B cell (primary cell): Measurements from ENCODE around the gene TRIM47.

ENCODE experiments used
- CTCF ChIP-seq: fragments of 200-600 bp; IDR thresholded peaks from one replicate; pipeline ENCODE4 v1.8.0; 2022; ENCODE audit warnings: antibody characterized with exemption, mild to moderate bottlenecking
- EZH2 ChIP-seq: IDR thresholded peaks from 2 replicates; pipeline ENCODE4 v1.6.1; 2012; ENCODE audit warnings: borderline replicate concordance, low read depth, mild to moderate bottlenecking, moderate library complexity, low read length; ENCODE audit not compliant: insufficient read depth, poor library complexity, severe bottlenecking

GRCh38 chr17:75832164-75832651 is 46.2 kb downstream of the TRIM47 start:
- TF ChIP-seq CTCF (no peak), EZH2 (no peak)
